ENCODE results near the gene IQSEC1. TPM values are rescaled to one million over a fixed set of nuclear protein-coding genes. Genes with fewer than 3 reads are reported as not detected.

Gene IQSEC1
- total RNA-seq, 1 experiment from 2014 or later: 5.7 TPM

DNA sequence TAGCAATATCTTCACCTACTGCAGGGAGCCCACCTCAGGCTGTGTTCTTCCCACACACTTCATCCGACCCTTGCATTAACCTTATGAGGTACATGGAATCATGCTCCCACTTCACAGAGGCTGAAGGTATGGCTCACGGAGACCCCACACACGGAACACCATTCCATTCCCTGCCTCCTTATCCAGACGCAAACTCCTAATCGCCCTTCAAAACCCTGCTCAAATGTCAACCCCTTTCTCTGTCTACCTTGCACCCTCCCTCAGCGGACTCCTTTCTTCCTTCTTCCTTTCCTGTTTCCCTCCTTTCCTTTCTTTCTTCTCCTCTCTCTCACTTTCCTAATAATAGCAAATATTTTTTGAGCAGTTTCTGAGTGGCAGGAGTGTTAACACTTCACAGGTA, 23.8 kb downstream of the IQSEC1 start:
- no peak for DNase-seq (ENCODE audit: low spot score)

DNA sequence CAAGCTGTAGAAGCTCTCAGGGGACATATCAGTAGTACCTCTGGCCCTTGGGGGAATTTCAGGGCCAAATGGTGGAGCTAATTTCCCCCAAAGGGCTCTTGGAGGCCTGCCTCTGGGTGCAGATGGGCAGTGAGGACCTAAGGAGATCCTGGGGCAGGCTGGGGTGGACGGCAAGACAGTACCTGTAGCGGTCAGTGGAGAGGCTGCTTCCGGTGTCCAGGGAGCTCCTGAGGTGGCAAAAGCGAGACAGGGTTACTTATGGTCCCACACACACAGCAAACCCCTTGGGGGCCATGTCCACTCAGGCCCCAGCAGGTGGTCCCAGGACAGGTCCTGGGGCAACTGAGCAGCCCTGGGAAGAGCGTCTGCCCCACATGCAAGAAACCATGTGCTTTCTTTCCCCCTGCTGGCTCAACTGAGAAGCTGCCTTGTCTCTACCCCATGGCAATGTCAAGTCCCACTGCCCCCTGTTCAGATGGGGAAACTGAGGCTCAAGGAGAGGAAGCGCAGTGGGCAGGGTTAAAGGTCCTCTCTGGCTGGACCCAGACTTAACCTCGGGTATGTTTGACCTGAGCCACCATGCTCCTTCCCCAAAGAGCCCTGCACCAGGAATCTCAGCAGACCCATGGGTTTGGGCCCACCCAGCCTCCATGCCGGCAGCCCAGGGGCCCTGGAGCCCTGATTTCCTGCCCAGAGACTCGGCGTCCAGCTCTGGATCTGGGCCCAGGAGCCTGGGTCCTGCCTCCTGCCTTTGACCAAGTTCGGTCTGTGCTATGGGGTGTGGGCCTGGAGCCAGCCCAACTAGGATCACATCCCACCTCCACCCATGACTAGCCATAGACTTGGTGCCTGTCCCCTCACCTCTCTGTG, 25.7 kb downstream of the IQSEC1 start:
- no peak for DNase-seq (ENCODE audit: low spot score)

DNA sequence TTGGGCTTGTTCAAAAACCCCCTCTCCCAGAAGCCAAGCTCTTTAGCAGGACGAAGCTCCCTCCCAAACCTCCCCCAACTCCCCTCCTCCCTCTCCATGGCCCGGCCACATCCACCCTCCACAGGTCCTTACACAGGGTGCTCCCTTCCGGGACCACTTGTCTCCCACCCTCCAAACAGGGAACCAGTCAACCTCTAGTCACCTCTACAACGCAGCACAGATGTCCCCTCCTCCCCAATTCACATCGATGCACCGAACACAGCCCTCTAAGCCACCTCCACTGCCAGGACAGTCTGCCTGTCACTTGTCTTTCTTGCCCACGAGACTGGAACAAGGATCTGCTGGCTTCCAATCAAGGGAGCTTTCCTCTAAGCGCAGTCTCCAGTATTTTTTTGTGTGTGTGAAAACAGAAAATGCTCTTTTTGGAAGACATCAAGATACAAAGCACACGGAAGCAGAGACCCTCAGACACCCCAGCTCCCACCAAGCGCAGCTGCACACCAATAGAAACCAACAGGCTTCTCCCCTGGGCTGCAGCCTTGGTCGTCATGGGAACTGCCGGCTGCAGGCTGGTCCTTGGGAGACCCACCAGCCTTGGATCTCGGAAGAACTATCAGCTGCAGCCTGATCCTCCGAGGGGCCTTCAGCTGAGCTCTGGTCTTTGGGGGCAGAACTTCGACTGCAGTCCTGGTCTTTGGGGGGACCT, 26.5 kb downstream of the IQSEC1 start:
- DNase-seq (ENCODE audit: low spot score): no peak

DNA sequence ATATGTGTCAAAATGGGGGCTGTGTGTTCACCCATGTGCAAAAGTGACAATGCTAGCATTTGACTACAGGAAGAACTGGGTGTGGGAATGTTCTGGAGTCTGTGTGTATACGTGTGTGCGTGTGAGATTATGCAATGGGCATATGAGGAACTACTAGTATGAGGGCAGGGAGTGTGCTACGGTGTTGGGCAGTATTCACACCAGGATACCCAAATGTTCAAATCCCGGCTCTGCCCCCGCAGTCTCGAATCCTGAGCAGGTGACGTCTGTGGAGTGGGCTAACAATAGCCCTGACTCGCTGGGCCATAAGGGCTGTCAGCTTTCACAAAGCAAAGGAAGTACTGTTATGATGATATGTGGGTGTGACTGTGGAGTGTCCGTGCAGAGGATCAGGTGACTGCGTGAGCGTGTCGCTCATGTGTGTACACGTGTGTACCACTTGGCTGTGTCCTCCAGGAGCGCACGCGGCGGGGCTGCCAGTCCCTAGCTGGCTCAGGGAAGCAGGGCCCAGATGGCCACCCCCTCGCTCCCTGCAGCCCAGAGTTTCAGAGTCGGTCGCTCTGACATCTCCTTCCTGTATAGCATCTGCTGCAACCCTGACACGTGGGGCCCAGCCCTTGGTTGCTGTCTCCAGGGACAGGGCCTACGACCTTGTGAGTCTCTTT, 27.2 kb downstream of the IQSEC1 start:
- no peak for DNase-seq (ENCODE audit: low spot score)

DNA sequence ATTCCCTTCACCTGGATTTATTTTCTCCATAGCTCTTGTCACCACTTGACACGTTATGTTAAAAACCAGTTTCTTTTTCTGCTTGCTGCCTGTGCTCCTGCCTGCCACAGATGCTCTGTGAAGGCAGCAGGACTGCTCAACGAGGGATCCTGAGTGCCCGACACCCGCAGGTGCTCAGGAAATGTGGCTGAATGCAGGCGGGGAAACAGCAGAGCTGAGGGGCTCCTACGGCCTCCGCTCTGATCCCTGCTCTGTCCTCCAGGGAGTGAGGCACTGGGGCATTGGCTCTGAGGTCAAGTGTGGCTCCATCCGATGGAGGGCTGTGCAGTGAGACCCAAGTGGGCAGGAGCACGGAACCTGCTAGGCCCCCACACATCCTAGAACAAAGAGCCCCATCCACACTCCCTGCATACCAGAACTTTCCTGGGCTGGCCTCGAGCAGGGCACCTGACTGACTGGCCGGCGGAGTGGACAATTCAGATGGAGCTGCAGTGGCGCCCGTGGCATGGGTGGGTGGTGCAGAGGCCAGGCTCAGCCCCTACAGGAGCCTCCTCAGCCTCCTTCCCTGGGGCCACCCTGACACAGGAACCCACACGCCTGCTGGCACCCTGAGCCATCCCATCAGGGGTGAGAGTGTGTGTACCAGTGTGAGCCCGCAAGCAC, 27.9 kb downstream of the IQSEC1 start:
- no peak for DNase-seq (ENCODE audit: low spot score)

DNA sequence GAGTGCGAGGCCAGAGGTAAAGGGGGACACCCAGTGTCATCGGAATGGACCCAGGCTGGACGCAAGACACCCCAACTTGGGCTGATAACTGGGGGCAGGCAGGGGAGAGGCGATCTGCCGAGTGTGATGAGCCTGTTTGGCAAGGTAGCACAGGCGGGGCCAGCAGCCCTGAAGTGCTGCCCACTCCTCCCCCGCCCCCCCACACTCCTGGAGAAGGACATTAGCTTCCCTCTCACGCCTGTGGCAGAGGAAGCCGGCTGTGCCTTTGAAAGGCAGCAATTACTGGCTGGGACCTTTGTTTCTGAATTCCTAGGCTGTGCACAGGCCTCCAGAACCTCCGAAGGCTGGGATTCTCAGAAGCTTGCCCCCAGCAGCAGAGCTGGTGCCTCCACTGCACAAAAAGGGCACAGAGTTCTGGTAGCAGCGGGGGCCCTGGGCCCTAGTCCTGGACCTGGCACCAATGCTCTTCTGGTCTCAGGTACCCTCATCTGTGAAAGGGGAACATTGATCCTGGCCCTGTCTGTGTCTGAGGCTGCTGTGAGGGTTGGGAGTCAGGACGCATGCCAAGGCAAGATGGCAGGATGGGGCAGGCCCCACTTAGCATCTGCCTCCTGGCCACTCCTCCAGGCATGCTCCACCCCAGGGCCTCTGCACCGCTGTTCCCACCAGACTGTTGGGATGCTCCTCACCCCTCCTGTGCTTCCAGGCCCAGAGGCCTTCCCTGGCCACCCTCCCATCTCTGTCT, 28.6 kb downstream of the IQSEC1 start:
- no peak for DNase-seq (ENCODE audit: low spot score)

- DNase-seq (ENCODE audit: low spot score): no peak
Observed at GRCh38 chr3:13043656-13044055, 29.6 kb downstream of the IQSEC1 start.

DNA sequence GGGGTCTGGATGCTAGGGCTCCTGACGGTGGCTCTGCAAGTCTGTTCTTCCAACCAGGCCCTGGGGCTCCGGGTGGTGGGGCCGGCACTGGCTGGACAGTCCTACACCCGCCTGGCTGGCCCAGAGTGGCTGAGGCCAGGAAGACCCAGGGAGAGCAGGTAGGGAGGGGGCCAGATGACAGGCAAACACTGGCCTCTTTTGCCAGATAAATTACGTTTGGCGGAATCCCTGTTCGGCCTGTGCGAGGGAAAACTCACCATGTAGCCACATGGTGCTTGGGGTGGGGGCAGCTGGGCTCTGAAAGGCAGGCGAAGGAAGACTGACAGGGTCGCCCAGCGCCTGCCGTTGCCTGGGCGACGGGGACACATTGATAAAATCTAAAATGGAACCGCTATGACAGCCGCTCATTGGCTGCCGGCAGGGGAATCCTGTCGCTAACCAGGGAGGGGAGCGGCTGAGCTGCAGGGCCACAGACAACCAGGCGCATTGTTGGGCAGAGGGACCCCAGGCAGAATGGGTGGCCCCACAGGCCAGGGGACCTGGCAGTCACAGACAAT, 30.4 kb downstream of the IQSEC1 start:
- no peak for DNase-seq (ENCODE audit: low spot score)

DNA sequence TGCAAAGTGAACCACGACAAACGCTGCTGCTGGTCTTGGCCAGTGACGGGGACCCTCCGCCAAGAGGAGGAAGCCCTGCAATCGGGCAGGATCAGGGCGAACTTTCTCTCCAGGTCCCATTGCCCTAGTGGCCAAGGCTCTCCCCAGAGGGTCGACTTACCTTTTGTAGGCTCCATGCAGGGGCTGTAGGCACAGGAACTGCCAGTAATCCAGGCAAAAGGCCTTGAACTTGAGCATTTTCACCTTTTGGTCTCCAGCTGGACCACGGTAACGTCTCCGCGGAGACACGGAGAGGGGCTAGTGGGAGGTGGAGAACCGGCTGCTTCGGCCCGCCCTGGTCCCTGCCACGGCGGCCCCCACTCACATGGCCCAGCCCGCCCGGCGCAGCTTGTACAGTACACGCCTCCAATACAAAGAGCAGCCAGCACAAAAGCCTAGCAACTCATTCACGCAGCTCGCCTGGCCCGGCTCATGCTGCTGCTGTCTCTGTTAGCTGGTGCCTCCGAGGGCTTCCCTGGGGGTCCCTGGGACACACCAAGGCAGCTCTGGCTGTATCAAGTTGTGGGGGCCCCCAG, 31.0 kb downstream of the IQSEC1 start:
- DNase-seq (ENCODE audit: low spot score): no peak

GRCh38 chr3:13041113-13041776, 32.0 kb downstream of the IQSEC1 start:
- DNase-seq (ENCODE audit: low spot score): no peak

GRCh38 chr3:13040361-13041074, 32.7 kb downstream of the IQSEC1 start:
- no peak for DNase-seq (ENCODE audit: low spot score)

GRCh38 chr3:13039213-13039896, 33.9 kb downstream of the IQSEC1 start:
- no peak for DNase-seq (ENCODE audit: low spot score)

- no peak for DNase-seq (ENCODE audit: low spot score)
Observed at GRCh38 chr3:13037458-13038117, 35.6 kb downstream of the IQSEC1 start.

DNA sequence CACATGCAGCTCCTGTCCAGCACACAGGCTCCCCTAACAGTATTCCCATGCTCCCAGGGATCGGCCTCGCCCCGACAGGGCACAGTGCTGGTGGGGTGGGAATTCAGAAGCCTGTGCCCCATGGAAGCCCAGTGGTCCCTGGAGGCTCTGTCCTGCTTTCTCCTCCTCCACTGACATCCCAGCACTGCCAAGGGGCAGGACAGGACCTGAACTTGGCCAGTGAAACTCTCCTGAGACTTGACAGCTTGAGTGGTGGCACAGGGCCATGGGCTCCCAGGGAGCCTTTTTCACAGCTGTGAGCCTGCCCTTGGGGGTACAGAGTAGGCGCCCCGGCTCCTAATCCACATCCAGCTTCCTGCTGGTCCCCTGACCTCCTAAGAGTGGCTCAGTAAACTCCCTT, 38.4 kb downstream of the IQSEC1 start:
- no peak for DNase-seq (ENCODE audit: low spot score)

DNA sequence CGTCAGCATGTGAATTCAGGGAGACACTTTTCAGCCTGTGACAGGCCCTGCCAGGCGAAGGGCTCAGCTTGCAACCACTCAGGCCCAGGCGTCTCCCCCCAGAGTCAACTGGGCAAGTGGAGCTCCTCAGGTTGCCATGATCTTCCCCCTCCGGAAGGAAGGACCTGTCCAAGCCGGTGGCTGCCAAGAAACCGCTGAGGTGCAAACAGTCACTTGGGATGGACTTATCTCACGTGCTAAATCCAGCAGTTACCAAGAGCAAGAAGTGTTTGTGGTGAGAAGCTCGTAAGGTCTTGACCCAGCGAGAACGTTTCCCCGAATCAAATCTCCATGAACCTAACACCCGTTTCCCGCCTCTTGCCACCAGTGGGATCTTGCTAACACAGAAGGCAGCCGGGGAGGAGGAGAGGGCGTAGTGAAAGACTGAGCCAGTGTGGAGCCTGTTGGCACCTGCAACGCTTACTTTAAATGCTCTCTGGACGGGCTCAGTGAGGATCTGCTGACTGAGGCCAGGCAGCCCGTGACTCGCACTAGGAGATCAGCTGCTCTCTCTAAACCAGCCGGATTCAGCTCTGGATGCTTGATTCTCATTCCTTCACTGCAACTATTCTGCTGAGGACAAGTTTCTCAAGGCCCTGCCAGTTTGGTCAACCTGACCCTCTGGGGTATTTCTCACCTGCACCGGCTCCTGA, 39.0 kb downstream of the IQSEC1 start:
- no peak for DNase-seq (ENCODE audit: low spot score)

DNA sequence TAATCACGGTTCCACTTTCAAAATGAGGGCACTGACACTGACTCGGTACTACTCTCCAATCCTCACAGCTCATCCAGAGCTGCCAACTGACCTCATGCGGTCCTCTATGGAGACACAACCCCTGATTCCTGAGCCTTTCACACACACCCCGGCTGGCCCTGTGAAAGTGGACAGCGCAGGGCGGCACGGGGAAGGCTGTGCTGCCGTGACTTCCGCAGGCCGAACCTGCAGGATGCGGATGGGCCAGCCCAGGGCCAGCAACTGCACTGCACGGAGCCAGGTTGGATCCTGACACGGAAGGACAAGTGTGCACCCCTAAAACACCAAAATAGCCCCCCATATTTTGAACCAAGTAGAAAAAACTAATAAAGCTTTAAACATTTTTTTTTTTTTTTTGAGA, 41.0 kb downstream of the IQSEC1 start:
- DNase-seq (ENCODE audit: low spot score): no peak

DNA sequence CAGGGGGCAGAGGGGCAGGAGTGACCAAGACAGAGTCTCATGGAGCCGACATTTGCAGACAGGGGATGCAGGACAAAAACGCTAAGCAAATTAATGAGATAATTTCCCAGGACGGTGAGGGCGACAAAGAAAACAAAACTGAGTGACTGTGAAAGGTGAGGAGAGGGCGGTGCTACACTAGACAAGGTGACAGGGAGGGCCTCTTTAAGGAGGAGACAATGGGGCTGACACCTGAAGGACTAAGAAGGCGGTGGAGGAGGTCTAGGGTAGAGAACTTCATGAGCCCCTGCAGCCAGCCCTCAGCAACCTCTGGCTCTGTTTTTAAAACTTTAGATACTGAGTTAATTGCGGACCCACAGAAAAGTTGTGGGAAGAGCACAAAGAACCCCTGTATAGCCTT, 41.6 kb downstream of the IQSEC1 start:
- no peak for DNase-seq (ENCODE audit: low spot score)

DNA sequence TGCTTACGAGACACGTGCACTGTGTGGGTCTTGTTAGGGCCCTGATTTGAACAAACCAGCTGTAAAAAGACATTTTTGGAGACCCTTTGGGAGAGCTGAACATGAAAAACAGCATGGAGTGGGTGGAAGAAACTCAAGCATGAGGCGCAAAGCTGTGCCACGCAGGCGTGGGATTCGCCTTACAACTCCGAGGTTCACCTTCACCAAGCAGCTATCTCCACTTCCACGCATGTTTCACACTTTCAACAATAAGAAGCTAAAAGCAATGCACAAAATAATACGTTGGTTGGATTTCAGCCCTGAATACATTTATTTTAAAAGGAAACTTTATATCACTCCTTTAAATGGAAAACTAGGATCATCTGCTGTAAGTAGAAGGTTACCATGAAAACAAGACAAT, 42.5 kb downstream of the IQSEC1 start:
- no peak for DNase-seq (ENCODE audit: low spot score)

All from H4 (cell line).